GM19397 (cell line): ENCODE data around the gene MYO7A.

Source experiments
- ATAC-seq: cut with Tn5 transposase; IDR thresholded peaks from one replicate; pipeline ENCODE4 v1.9.1; 2021; ENCODE audit warnings: mild to moderate bottlenecking, moderate library complexity; ENCODE audit not compliant: unreplicated experiment

Gene MYO7A

GRCh38 chr11:77111277-77111676 lies 16.8 kb upstream of the MYO7A start:
- no peak for ATAC-seq

- no peak for ATAC-seq
These were observed 16.1 kb upstream of the MYO7A start for GRCh38 chr11:77111946-77112345.

GRCh38 chr11:77112641-77113381 lies 15.2 kb upstream of the MYO7A start:
- no peak for ATAC-seq

GRCh38 chr11:77113382-77114088 lies 14.5 kb upstream of the MYO7A start:
- ATAC-seq, result no peak

- ATAC-seq, result no peak
These were observed 14.0 kb upstream of the MYO7A start for GRCh38 chr11:77114089-77114463.

GRCh38 chr11:77115181-77115611 lies 12.8 kb upstream of the MYO7A start:
- ATAC-seq, result no peak

- no peak for ATAC-seq
These were observed 12.1 kb upstream of the MYO7A start for GRCh38 chr11:77115956-77116355.

- ATAC-seq, result no peak
These were observed 10.6 kb upstream of the MYO7A start for GRCh38 chr11:77117492-77117891.

GRCh38 chr11:77118086-77118485 lies 10.0 kb upstream of the MYO7A start:
- no peak for ATAC-seq

- ATAC-seq, result no peak
These were observed 9.1 kb upstream of the MYO7A start for GRCh38 chr11:77118971-77119370.

GRCh38 chr11:77119531-77119936 lies 8.5 kb upstream of the MYO7A start:
- ATAC-seq, result no peak

GRCh38 chr11:77120571-77120970 lies 7.5 kb upstream of the MYO7A start:
- ATAC-seq, result no peak

- ATAC-seq, result no peak
These were observed 6.9 kb upstream of the MYO7A start for GRCh38 chr11:77121096-77121640.

- ATAC-seq, result no peak
These were observed 6.0 kb upstream of the MYO7A start for GRCh38 chr11:77121876-77122575.

GRCh38 chr11:77122576-77123212 lies 5.4 kb upstream of the MYO7A start:
- no peak for ATAC-seq

- no peak for ATAC-seq
These were observed 4.5 kb upstream of the MYO7A start for GRCh38 chr11:77123591-77123990.

- no peak for ATAC-seq
These were observed 4.0 kb upstream of the MYO7A start for GRCh38 chr11:77124041-77124440.

- no peak for ATAC-seq
These were observed 3.6 kb upstream of the MYO7A start for GRCh38 chr11:77124488-77124887.

GRCh38 chr11:77125191-77125590 lies 2.9 kb upstream of the MYO7A start:
- ATAC-seq, result no peak

- no peak for ATAC-seq
These were observed 2.4 kb upstream of the MYO7A start for GRCh38 chr11:77125695-77126094.

- no peak for ATAC-seq
These were observed 1.8 kb upstream of the MYO7A start for GRCh38 chr11:77126156-77126775.
